NT2/D1 (cell line): Measurements from ENCODE around the gene CXCL17.

Experiments used
- SUZ12 ChIP-seq: IDR thresholded peaks from 2 replicates; pipeline ENCODE4 v1.6.1; 2011; ENCODE audit not compliant: insufficient read length, insufficient read depth; ENCODE audit errors: extremely low read depth
- YY1 ChIP-seq: IDR thresholded peaks from 2 replicates; pipeline ENCODE4 v1.6.1; 2011; ENCODE audit not compliant: insufficient read length, insufficient read depth
- ZNF274 ChIP-seq: IDR thresholded peaks from 2 replicates; pipeline ENCODE4 v1.6.1; 2011; ENCODE audit warnings: mild to moderate bottlenecking, low read depth, low read length

DNA sequence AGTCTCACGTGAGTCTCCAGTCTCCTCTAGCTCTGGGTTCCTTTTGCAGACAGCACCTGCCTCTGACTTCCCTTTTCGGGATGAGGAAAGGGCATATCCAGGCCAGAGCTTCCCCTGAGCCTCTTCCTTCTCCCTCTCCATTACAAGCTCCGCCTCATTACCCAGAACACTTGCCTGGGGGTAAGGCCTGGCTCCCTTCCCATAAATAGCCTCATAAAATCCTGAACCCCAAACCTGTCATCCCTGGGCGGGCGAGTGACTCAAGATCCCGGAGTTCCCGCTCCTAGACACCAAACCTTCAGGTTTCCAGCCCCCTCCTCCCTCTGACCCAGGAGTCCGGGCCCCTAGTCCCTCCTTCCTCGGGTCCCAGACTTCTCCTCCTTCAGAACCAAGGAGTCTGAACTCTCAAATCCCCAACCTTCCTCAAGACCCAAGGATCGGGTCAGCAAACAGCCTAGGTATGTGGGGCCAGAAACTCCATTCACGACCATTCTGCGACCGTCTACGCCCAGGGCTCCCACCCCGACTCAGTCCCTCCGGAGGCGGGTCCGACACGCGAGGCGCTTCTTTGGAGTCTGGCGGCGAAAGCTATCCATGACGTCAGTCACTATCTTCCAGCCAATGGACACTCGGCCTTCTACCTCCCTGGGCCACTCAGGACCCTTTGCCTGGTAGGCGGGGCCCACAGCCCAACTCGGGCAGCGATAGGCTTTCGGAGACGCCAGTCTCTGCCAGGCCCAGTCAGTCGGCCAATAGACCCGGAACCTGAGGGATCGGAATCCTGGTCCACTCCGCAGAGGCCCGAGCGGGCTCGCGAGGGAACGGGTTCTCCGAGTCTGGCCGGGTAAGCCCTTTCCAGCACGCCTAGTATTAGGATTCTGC lies 46.1 kb downstream of the CXCL17 start:
- TF ChIP-seq ZNF274 (no peak), YY1 (no peak), SUZ12 (no peak)
